ENCODE results near the gene ABHD4. TPM values are rescaled to one million over a fixed set of nuclear protein-coding genes. Genes with fewer than 3 reads are reported as not detected.

ABHD4 gene
- total RNA-seq, 2 experiments from 2014 or later, result 5.6 to 15.6 TPM

- no peaks in the 10 kb centered on the region for H3K36me3 ChIP-seq (ENCODE audit: insufficient read depth, low read length)
- H3K9me2 ChIP-seq (ENCODE audit: insufficient read depth, low read length), result no peaks in the 10 kb centered on the region
- H3K27ac ChIP-seq (ENCODE audit: low read depth, low read length, poor library complexity, severe bottlenecking), result no peak overlapping the region
- DNase-seq (ENCODE audit: low spot score), result no peak
- H3K9me3 ChIP-seq (ENCODE audit: low read length), result no peaks in the 10 kb centered on the region
- no peaks in the 10 kb centered on the region for H3K79me2 ChIP-seq (ENCODE audit: insufficient read depth, low read depth, low read length)
- CTCF ChIA-PET (ENCODE audit: unreplicated experiment), result no interaction called here
- no peaks in the 10 kb centered on the region for H4K20me1 ChIP-seq (ENCODE audit: insufficient read depth, low read length)
- no TSS peak for BruUV-seq (replicated peaks)
- H3K4me1 ChIP-seq (ENCODE audit: insufficient read depth, low read length, poor library complexity, severe bottlenecking), result no peaks in the 10 kb centered on the region
- H3K4me2 ChIP-seq (ENCODE audit: low read length), result no peak overlapping the region
- TF ChIP-seq CTCF (conservative IDR thresholded peaks at IDR 0.05; ENCODE audit: low read length) (no peak), EZH2phosphoT487 (IDR thresholded peaks at IDR 0.05; ENCODE audit: borderline replicate concordance, low read depth, low read length) (no peak)
- intact Hi-C loops (cut with micrococcal nuclease; ENCODE audit: unreplicated experiment), result no loop called here
- H2AFZ ChIP-seq (ENCODE audit: low read length), result no peak overlapping the region
- H3K4me3 ChIP-seq (ENCODE audit: low read depth, low read length, poor library complexity, severe bottlenecking), result no peak overlapping the region
- POLR2A ChIA-PET, result no interaction called here
Observed at GRCh38 chr14:22627506-22628263, 29.6 kb downstream of the ABHD4 start.

GRCh38 chr14:22629361-22629760 is 31.3 kb downstream of the ABHD4 start:
- no peak overlapping the region for H3K27ac ChIP-seq (ENCODE audit: low read depth, low read length, poor library complexity, severe bottlenecking)
- CTCF ChIA-PET (ENCODE audit: unreplicated experiment), result no interaction called here

More at GRCh38 chr14:22629361-22629760, 31.3 kb downstream of the ABHD4 start:
- TF ChIP-seq EZH2phosphoT487 (IDR thresholded peaks at IDR 0.05; ENCODE audit: borderline replicate concordance, low read depth, low read length) (no peak), CTCF (conservative IDR thresholded peaks at IDR 0.05; ENCODE audit: low read length) (no peak)
- H3K36me3 ChIP-seq (ENCODE audit: insufficient read depth, low read length), result no peaks in the 10 kb centered on the region
- no peak for DNase-seq (ENCODE audit: low spot score)
- H3K79me2 ChIP-seq (ENCODE audit: insufficient read depth, low read depth, low read length), result no peaks in the 10 kb centered on the region
- H3K9me2 ChIP-seq (ENCODE audit: insufficient read depth, low read length), result no peaks in the 10 kb centered on the region
- intact Hi-C loops (cut with micrococcal nuclease; ENCODE audit: unreplicated experiment), result no loop called here
- no peak overlapping the region for H2AFZ ChIP-seq (ENCODE audit: low read length)
- no peaks in the 10 kb centered on the region for H3K4me1 ChIP-seq (ENCODE audit: insufficient read depth, low read length, poor library complexity, severe bottlenecking)
- H3K4me2 ChIP-seq (ENCODE audit: low read length), result no peak overlapping the region
- H4K20me1 ChIP-seq (ENCODE audit: insufficient read depth, low read length), result no peaks in the 10 kb centered on the region
- no peaks in the 10 kb centered on the region for H3K9me3 ChIP-seq (ENCODE audit: low read length)
- POLR2A ChIA-PET, result no interaction called here
- no TSS peak for BruUV-seq (replicated peaks)
- H3K4me3 ChIP-seq (ENCODE audit: low read depth, low read length, poor library complexity, severe bottlenecking), result no peak overlapping the region
